Activated CD4-positive, CD25-positive, alpha-beta regulatory T cell treated with anti-CD3 and anti-CD28 coated beads, Interleukin-2, amount 50 U/mL, for 16 hours (primary cell): ENCODE data around the gene ZDHHC6.
"Not testable (repeated sequence)": the region's sequence is repeated elsewhere in the genome, so short reads cannot be mapped to it uniquely, and the experiment has no call there.

ENCODE experiments used
- DNase-seq: peaks from one replicate; pipeline ENCODE4 v3.0.0-alpha.2; 2020; ENCODE audit warnings: low read depth, low spot score

Gene ZDHHC6

GRCh38 chr10:112446855-112447619 lies at the start of gene ZDHHC6, which contains the start of gene VTI1A:
Gene ZDHHC6 (minus strand): TSS chr10:112446914. CDS start chr10:112445436, 1,478 bp downstream.
Gene VTI1A (plus strand): TSS chr10:112447215. CDS start chr10:112447374, 159 bp downstream.
- peak; percentile 78 for DNase-seq

GRCh38 chr10:112492736-112493135 lies 46.0 kb upstream of the ZDHHC6 start:
- DNase-seq: no peak

DNA sequence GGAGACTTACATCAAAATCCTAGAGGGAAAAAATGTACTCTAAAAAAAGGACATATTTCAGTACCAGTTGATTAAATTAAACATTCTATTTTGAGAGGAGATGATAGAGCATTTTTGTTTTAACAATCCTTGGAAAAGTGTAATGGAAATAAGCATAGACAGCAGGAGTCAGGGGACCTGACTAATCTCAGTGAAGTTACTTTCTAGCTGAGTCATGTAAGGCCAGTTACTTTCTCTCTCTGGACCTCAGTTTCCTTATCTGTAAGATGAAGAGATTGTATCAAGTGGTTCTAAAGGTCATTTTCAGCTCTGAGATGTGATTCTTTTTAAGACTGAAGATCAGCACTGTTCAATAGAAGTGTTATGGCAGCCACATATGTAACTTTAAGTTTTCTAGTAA lies 44.4 kb upstream of the ZDHHC6 start:
- no peak for DNase-seq

- no peak for DNase-seq
Observed at GRCh38 chr10:112490545-112490944, 43.8 kb upstream of the ZDHHC6 start.

- DNase-seq: no peak
Observed at GRCh38 chr10:112487964-112488363, 41.2 kb upstream of the ZDHHC6 start.

DNA sequence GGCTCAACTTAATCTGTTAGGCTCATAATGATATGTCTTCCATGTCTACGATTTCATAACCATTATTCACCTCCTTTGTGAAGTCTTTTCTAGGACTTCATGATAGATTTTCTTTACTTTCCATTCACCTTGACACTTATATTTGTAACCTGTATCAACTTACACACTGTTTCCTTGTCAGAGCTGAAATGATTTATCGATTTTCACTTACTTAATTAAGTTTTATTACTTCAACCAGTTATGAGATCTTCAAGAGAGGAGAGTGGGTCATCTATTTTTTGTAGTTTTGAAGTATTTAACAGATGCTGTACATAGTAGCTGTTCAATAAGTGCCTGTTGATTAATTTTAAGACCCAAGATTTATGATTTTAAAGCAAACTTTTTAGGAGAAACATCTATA lies 37.7 kb upstream of the ZDHHC6 start:
- DNase-seq: no peak

DNA sequence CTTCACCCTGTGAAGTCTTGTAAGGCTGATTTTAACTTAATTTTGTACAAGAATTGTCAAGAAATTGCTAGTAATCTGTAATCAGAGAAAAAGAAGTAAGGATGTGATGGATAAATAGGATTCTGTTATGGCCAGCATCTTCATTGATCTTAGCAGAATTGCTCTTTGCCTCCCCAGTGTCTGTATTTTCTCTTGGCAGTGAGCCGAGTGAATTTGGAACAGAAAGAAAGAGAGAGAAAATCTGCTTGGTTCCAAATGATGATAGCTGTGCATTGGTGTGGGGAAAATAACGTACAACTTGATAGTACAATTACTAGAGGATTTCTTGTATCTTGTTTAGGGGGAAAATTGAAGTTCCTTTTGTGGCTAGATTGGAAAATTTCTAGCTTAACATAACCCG lies 34.9 kb upstream of the ZDHHC6 start:
- DNase-seq: no peak

DNA sequence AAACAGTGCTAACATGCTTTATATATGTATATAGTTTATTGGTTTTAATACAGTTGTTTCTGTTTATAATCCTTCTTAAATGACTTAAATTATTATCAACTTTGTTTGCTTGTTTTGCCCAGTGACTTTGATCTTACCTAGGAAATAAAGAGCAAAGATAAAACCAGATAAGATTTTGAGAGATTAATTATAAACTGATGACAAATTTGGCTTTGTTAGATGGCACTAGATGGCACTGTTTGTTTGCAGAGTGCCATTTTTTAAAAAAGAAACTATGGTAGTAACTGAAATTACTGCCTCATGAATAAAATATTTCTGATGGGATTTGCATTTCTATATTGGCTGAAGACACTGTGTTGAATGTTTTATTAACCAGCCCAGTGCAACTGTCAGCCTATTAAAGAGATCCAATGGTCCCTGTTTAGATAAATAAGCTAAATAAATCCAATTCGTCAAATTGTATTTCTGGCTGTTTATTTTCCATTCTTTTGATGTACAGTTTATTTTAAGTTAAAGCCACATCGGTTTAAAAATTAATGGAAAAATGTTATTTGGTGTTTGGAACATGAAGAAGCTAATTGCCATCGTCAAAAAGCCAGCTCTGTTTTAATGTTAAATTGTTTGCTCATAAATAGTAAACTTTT lies 29.0 kb upstream of the ZDHHC6 start:
- DNase-seq: no peak

DNA sequence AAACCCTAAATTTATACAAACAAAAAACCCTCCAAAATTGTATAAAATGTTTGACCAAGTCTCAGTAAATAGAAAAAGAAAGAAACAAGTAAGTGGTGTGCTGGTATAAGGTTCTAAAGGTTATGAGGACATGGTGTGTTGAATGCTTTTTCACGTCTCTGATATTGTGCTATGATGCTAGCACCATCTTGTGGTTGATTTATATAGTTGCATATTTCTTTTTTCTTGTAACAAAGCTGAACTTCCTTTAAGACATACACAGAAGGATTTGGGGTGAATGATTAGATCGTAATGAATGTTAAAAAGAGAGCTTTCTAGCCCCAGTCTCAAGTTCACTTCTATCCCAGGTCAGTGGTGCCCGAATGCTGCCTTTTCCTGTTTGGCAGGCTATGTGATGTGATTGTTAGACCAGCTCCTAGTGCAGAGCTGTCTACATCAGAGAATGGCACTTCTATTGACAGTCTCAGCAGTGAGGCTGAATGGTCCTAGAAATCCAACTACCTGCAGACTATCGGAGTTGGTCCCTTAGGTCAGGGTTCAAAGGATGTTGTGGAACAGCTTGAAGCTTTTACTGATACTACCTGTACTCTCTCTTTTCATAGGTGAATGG lies 25.3 kb upstream of the ZDHHC6 start:
- DNase-seq: no peak

- no peak for DNase-seq
Observed at GRCh38 chr10:112467541-112468075, 20.9 kb upstream of the ZDHHC6 start.

GRCh38 chr10:112466802-112467201 lies 20.1 kb upstream of the ZDHHC6 start:
- no peak for DNase-seq

DNA sequence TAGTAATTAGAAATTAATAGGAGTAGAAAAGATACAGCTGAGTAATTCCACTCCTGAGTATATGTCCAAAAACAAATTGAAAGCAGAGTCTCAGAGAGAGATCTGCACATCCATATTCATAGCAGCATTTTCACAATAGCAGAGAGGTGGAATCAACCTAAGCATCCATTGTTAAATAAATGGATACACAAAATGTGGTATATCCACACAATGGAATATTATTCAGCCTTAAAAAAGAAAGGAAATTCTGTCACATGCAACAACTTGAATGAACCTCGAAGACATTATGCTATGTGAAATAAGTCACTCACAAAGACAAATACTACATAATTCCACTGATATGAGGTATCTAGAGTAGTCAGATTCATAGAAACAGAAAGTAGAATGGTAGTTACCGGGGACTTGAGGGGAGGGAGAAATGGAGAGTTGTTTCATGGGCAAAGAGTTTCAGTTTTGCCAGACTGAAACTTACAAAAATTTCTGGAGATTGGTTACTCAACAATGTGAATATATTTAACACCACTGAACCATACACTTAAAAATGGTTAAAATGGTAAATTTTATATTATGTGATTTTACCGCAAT lies 18.7 kb upstream of the ZDHHC6 start:
- no peak for DNase-seq

- not testable (repeated sequence) for DNase-seq
Observed at GRCh38 chr10:112464074-112464473, 17.4 kb upstream of the ZDHHC6 start.

DNA sequence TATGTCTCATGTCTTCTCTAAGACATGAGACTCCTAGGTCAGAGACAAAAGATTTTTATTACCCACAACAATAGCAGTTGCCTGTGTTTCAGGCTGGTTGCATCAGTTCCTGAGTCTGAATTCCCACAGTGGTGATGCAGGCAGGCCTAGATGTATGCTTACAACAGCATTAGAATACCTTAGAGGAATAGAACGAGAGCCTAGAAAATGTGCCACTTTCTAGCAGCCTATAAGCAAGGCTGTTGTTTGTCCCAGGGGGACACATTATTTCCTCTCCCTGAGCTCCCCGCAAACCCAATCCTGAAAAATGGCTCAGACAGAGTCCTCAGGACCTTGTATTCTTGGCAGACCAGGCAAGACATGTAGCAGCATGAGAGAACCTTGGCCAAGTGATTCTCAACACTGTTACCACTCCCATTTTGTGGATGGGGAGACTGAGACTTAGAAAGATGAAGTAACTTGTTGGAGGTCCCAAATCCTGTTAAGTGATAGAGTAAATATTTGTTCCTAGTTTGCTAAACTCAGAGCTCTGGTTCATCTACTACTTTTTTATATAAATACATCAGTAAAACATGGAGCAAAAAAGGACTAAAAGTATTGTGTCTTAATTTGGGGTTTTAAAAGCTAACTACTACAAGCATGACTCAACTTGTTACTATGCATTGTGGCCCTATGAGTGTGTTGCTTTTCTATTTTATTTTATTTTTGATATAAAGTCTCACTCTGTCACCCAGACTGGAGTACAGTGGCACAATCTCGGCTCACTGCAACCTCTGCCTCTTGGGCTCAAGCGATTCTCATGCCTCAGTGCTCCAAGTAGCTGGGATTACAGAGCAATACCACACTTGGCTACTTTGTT lies 14.5 kb upstream of the ZDHHC6 start:
- DNase-seq: no peak

DNA sequence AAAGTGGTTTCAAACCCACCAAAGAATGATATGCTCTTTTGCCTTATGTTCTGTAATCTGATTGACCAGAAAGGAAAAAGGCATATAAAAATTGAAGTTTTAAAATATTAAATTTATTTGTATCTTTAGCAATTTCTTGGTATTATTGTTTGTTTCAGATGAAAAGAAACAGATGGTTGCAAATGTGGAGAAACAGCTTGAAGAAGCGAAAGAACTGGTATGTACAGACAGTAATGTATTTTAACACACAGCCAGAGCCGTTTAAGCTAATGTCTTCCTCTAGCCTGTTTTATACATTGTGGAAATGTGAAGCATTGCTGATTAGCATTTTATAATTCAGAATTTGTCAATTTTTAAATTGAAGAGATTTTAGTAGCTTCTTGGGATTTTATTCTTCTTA lies 13.7 kb upstream of the ZDHHC6 start:
- DNase-seq: no peak

GRCh38 chr10:112456533-112456932 lies 9.8 kb upstream of the ZDHHC6 start:
- no peak for DNase-seq

DNA sequence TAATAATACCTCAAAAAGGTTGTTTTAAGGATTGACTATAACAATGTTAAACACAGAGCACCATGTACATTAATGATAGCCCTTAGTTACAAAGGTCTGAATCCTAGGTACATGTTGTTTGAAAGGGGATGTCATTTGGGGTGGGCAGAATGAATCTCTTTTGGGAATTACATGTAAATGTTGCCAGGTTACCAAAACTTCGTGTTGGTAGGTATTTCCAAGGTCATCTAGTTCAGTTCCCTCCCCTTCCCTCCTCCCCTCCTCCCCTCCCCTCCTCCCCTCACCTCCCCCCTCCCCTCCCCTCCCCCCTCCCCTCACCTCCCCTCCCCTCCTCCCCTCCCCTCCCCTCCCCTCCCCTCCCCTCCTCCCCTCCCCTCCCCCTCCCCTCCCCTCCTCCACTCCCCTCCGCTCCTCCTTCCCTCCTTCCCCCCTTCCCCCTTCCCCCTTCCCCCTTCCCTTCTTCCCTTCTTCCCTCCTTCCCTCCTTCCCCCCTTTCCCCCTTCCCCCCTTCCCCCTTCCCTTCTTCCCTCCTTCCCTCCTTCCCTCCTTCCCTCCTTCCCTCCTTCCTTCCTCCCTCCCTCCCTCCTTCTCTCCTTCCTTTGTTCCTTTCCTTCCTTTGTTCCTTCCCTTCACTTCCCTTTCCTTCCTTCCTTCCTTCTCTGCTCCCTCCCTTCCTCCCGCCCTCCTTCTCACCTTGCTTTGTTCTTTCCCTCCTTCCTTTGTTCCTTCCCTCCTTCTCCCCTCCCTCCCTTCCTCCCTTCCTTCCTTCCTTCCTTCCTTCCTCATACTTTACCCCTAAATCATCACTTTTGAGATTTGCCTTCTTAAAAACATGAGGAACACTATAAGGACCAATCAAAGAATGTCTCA lies 8.4 kb upstream of the ZDHHC6 start:
- no peak for DNase-seq

DNA sequence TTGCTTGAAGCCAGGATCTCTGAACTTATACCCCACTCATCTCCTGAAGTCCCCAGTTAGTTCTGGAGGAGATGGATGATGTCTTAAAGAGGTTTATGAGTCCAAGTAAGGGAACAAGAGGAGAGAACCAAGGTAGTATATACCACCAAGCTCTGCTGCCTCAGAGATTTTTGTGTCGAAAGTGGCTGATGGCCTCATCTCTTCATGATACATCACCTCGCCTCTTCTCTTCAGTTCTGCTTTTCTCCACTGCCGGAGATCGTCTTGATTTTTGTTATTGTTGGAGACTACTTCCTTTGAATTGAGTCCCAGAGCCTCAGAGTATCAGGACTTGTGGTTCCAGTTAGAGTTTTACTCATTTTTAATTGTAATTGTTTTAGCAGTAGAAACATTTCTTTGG lies 2.2 kb upstream of the ZDHHC6 start:
- no peak for DNase-seq

- no peak for DNase-seq
Observed at GRCh38 chr10:112447620-112447928, 860 bp upstream of the ZDHHC6 start.
